Spleen (tissue), 13 donors: ENCODE measurements around the gene IMPG2. TPM values are rescaled to one million over a fixed set of nuclear protein-coding genes. Genes with fewer than 3 reads are reported as not detected.

Experiments
- DNase-seq: peaks from one replicate; pipeline ENCODE4 v3.0.0-alpha.2; 2020
- H3K27ac ChIP-seq, 8 donors: fragments of 200-600 bp; sonication (generic) in 7 of 8; 1 replicate in 4 of 8; 2 replicates in 4 of 8; pipeline versions ENCODE4 v1.5.0 to v1.8.0; 2016 to 2021; ENCODE audit warnings: inconsistent platforms in 4 of 8, mild to moderate bottlenecking in 4 of 8, moderate library complexity in 1 of 8
- H3K27me3 ChIP-seq, 7 donors: fragments of 200-600 bp; sonication (generic) in 6 of 7; replicated peaks in 1 of 7; 1 replicate in 4 of 7; 2 replicates in 3 of 7; pipeline versions ENCODE4 v1.5.0 to v1.8.0; 2016 to 2021; ENCODE audit warnings: inconsistent platforms in 3 of 7, mild to moderate bottlenecking in 1 of 7
- H3K36me3 ChIP-seq, 6 donors: fragments of 200-600 bp; sonication (generic) in 5 of 6; 1 replicate in 4 of 6; 2 replicates in 2 of 6; pipeline versions ENCODE4 v1.5.0 to v1.8.0; 2016 to 2021; ENCODE audit warnings: inconsistent platforms in 2 of 6
- H3K4me1 ChIP-seq, 6 donors: fragments of 200-600 bp; sonication (generic) in 5 of 6; 1 replicate in 3 of 6; 2 replicates in 3 of 6; pipeline versions ENCODE4 v1.5.0 to v1.8.0; 2016 to 2021; ENCODE audit warnings: inconsistent platforms in 3 of 6
- H3K4me3 ChIP-seq, 8 donors: fragments of 200-600 bp; sonication (generic) in 7 of 8; 1 replicate in 4 of 8; 2 replicates in 4 of 8; pipeline versions ENCODE4 v1.5.0 to v1.8.0; 2016 to 2021; ENCODE audit warnings: inconsistent platforms in 4 of 8, mild to moderate bottlenecking in 4 of 8, moderate library complexity in 2 of 8
- H3K9me3 ChIP-seq, 8 donors: fragments of 200-600 bp; sonication (generic) in 7 of 8; 1 replicate in 4 of 8; 2 replicates in 4 of 8; pipeline versions ENCODE4 v1.5.0 to v1.8.0; 2016 to 2021; ENCODE audit warnings: inconsistent platforms in 4 of 8
- POLR2A ChIP-seq, 3 donors: fragments of 450-650 bp; IDR thresholded peaks; one replicate each; pipeline ENCODE4 v1.5.1; 2017; ENCODE audit warnings: antibody characterized with exemption in 3 of 3, mild to moderate bottlenecking in 1 of 3
- POLR2AphosphoS5 ChIP-seq, 3 donors: sonication (generic); formaldehyde crosslinking; IDR thresholded peaks; one replicate each; pipeline ENCODE4 v1.5.1; 2017; ENCODE audit warnings: antibody characterized with exemption in 3 of 3
- WGBS, 5 donors: extraction: QIAGEN DNeasy Blood & Tissue Kit in 3 of 5; methylation state at CpG; one replicate each; pipeline versions ENCODE4 v1.1.5 to v1.1.7; 2013 to 2018; 5-methylcytosine and 5-hydroxymethylcytosine counted together
- intact Hi-C: fragments of 100-400 bp; cut with DNase I; formaldehyde crosslinking; loops from one replicate; pipeline ENCODE4 v1.15.0; 2023; ENCODE audit warnings: low total_unique reads
- long read RNA-seq, 2 donors: transcript quantifications; one replicate each; lab custom pipeline, GENCODE V29; 2026
- polyA plus RNA-seq, 3 donors: library from polyadenylated mRNA; stranded (reverse); fragments of 200-250 nt; gene quantifications; one replicate each; pipeline ENCODE4 v1.2.1, GENCODE V29; 2013
- total RNA-seq, 7 donors: library from RNA; depleted of rRNA in 3 of 7; stranded (reverse); fragments of >200 nt in 3 of 7; fragmentation: NEBNext Ultra II Directional in 4 of 7; extraction: Animal tissue kit (Norgen Biotek cat#: 25700) in 4 of 7; gene quantifications; one replicate each; pipeline versions ENCODE4 v1.1.0 to v1.2.1, GENCODE V29; 2016 to 2021
- TF ChIP-seq, protein P1 (sequence below), 11 experiments: fragments of 200-600 bp in 7 of 11; fragments of 450-650 bp in 4 of 11; sonication (generic) in 4 of 11; IDR thresholded peaks in 8 of 11; conservative IDR thresholded peaks in 3 of 11; 1 replicate in 7 of 11; 2 replicates in 4 of 11; pipeline versions ENCODE4 v1.4.0 to v1.8.0; 2016 to 2021; ENCODE audit warnings: antibody characterized with exemption in 11 of 11, inconsistent platforms in 4 of 11, mild to moderate bottlenecking in 1 of 11
- donor health status: healthy with polysubstance abuse.
- donor health status: DM: no; HTN: no; CAD: no; lungs with moderate emphysema.
- donor health status: DM: no; HTN: no; CAD: no.
- donor health status: Bipolar disorder and iron deficiency.
- donor health status: healthy.
- donor health status: DM: no; HTN: no; CAD: no.
- donor health status: DM: yes; HTN: yes; CAD: no.

Gene IMPG2
- total RNA-seq = 1 to 10 TPM in 2 of 7 donors, under 1 TPM in 5; 0.23 to 1.2 (median 0.66) TPM
- polyA plus RNA-seq = under 1 TPM; 0.06 to 0.10 (median 0.07) TPM
- long read RNA-seq, donor 1 = 0 reads
- long read RNA-seq, donor 2 = 0 reads

DNA sequence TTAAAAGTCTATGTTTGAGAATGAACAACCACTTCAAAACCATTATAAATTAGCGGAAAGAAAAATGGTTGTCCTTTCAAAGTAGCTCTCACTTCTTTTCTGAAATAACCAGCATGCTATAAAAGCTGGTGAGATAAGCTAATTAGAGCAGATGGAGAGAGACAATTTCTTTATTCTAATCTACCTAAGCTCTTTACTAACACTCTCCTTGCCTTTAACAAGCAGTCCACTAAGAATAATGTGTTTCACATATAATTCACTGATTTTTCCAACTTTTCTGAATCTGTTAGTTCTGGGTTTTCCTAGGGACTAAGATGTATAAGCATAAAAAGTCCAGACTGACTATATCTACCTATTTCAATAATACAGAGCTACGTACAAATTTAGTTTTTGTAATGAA lies at the start of gene IMPG2:
Gene IMPG2 (minus strand): TSS at position 101 of the 400 bp plus-strand sequence. CDS start 203 bp downstream, outside the sequence.
- intact Hi-C loops = no loop called here
- no peak within 1 kb of the TSS for H3K4me3 ChIP-seq
- no peaks in the 10 kb centered on the region for H3K27me3 ChIP-seq
- DNase-seq = no peak
- peaks cover 0 to 20% (median 3%) of the 10 kb centered on the region in 6 donors for H3K36me3 ChIP-seq
- H3K4me1 ChIP-seq = no peaks in the 10 kb centered on the region
- no peak within 1 kb of the TSS for H3K27ac ChIP-seq
- H3K9me3 ChIP-seq = no peaks in the 10 kb centered on the region
- WGBS, 5 donors = 93 to 98% (median 95%) methylated on average over 2 of the region's 2 CpGs
- TF ChIP-seq, protein P1, sequence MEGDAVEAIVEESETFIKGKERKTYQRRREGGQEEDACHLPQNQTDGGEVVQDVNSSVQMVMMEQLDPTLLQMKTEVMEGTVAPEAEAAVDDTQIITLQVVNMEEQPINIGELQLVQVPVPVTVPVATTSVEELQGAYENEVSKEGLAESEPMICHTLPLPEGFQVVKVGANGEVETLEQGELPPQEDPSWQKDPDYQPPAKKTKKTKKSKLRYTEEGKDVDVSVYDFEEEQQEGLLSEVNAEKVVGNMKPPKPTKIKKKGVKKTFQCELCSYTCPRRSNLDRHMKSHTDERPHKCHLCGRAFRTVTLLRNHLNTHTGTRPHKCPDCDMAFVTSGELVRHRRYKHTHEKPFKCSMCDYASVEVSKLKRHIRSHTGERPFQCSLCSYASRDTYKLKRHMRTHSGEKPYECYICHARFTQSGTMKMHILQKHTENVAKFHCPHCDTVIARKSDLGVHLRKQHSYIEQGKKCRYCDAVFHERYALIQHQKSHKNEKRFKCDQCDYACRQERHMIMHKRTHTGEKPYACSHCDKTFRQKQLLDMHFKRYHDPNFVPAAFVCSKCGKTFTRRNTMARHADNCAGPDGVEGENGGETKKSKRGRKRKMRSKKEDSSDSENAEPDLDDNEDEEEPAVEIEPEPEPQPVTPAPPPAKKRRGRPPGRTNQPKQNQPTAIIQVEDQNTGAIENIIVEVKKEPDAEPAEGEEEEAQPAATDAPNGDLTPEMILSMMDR (IDR thresholded peaks at IDR 0.05 in 8 of 11, conservative IDR thresholded peaks at IDR 0.05 in 3 of 11) = no peak

DNA sequence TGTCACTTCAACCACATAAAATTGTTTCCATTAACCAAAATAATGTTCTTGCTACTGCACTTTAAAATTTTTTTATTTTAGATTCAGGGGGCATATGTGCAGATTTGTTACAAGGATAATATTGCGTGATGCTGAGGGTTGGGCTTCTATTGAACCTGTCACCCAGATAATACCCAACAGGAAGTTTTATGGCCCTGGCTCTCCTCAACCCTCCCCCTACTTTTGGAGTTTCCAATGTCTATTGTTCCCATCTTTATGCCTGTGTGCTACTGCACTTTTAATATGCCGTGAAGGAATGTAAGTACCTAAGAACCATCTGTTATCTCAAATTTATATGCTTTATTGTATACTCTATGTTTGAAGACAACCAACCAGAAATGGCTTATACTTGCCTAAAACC lies 42.0 kb upstream of the IMPG2 start:
- peaks cover 0 to 93% (median 29%) of the 10 kb centered on the region in 6 donors for H3K36me3 ChIP-seq
- H3K9me3 ChIP-seq = peaks cover 0 to 16% (median 14%) of the 10 kb centered on the region in 8 donors
- no peaks in the 10 kb centered on the region for H3K4me1 ChIP-seq
- no peak overlapping the region for H3K27ac ChIP-seq
- no peak overlapping the region for H3K4me3 ChIP-seq
- H3K27me3 ChIP-seq = no peaks in the 10 kb centered on the region
- intact Hi-C loops = no loop called here
- no peak for TF ChIP-seq POLR2AphosphoS5 (IDR thresholded peaks at IDR 0.05)
- TF ChIP-seq POLR2A (IDR thresholded peaks at IDR 0.05) = no peak
- TF ChIP-seq, protein P1 (IDR thresholded peaks at IDR 0.05 in 8 of 11, conservative IDR thresholded peaks at IDR 0.05 in 3 of 11) = no peak
- DNase-seq = no peak
- WGBS, 5 donors = 93 to 100% (median 96%) methylated on average over 2 of the region's 2 CpGs

GRCh38 chr3:101351829-101352228 lies 31.5 kb upstream of the IMPG2 start:
- intact Hi-C loops = no loop called here
- Histone ChIP-seq H3K9me3 (peaks cover 0 to 5% (median 0%) of the 10 kb centered on the region in 8 donors), H3K27me3 (no peaks in the 10 kb centered on the region), H3K4me3 (no peak overlapping the region), H3K27ac (no peak overlapping the region), H3K4me1 (no peaks in the 10 kb centered on the region), H3K36me3 (peaks cover 0 to 48% (median 11%) of the 10 kb centered on the region in 6 donors)
- 64 to 76% (median 71%) methylated on average over 1 of the region's 1 CpG for WGBS, 5 donors
- DNase-seq = no peak
- TF ChIP-seq POLR2AphosphoS5 (IDR thresholded peaks at IDR 0.05) = no peak
- TF ChIP-seq, protein P1 (IDR thresholded peaks at IDR 0.05 in 8 of 11, conservative IDR thresholded peaks at IDR 0.05 in 3 of 11) = no peak
- TF ChIP-seq POLR2A (IDR thresholded peaks at IDR 0.05) = no peak

GRCh38 chr3:101340591-101340990 lies 20.2 kb upstream of the IMPG2 start:
- intact Hi-C loops = no loop called here
- 49 to 89% (median 70%) methylated on average over 2 of the region's 2 CpGs for WGBS, 5 donors
- H3K27ac ChIP-seq = no peak overlapping the region
- TF ChIP-seq, protein P1 (IDR thresholded peaks at IDR 0.05 in 8 of 11, conservative IDR thresholded peaks at IDR 0.05 in 3 of 11) = no peak
- TF ChIP-seq POLR2AphosphoS5 (IDR thresholded peaks at IDR 0.05) (no peak), POLR2A (IDR thresholded peaks at IDR 0.05) (no peak)
- DNase-seq = no peak
- no peaks in the 10 kb centered on the region for H3K9me3 ChIP-seq
- no peaks in the 10 kb centered on the region for H3K4me1 ChIP-seq
- H3K36me3 ChIP-seq = peaks cover 0 to 94% (median 13%) of the 10 kb centered on the region in 6 donors
- H3K4me3 ChIP-seq = no peak overlapping the region
- H3K27me3 ChIP-seq = no peaks in the 10 kb centered on the region
